Ascending aorta (tissue), 2 donors: ENCODE results near the gene KCTD2. TPM values are rescaled to one million over a fixed set of nuclear protein-coding genes. Genes with fewer than 3 reads are reported as not detected.

Experiments
- DNase-seq, 2 donors: peaks; one replicate each; pipeline ENCODE4 v3.0.0-alpha.2; 2019; ENCODE audit warnings: low spot score in 2 of 2
- H3K27ac ChIP-seq, 2 donors: fragments of 200-600 bp; sonication (generic); one replicate each; pipeline ENCODE4 v1.5.1; 2016 to 2017; ENCODE audit warnings: mild to moderate bottlenecking in 1 of 2
- H3K27me3 ChIP-seq: fragments of 200-600 bp; sonication (generic); one replicate; pipeline ENCODE4 v1.5.1; 2017
- H3K36me3 ChIP-seq, 2 donors: fragments of 200-600 bp; sonication (generic); one replicate each; pipeline ENCODE4 v1.5.1; 2016
- H3K4me1 ChIP-seq, 2 donors: fragments of 200-600 bp; sonication (generic); one replicate each; pipeline ENCODE4 v1.5.1; 2016 to 2017; ENCODE audit warnings: mild to moderate bottlenecking in 1 of 2
- H3K4me3 ChIP-seq, 2 donors: fragments of 200-600 bp; sonication (generic); one replicate each; pipeline ENCODE4 v1.5.1; 2016 to 2017; ENCODE audit warnings: mild to moderate bottlenecking in 1 of 2
- H3K9me3 ChIP-seq, 2 donors: fragments of 200-600 bp; sonication (generic); one replicate each; pipeline ENCODE4 v1.5.1; 2016
- CTCF ChIP-seq, 3 experiments: fragments of 200-600 bp in 2 of 3; fragments of 450-650 bp in 1 of 3; sonication (generic) in 2 of 3; IDR thresholded peaks; one replicate each; pipeline ENCODE4 v1.5.1; 2016 to 2019; ENCODE audit warnings: antibody characterized with exemption in 3 of 3, mild to moderate bottlenecking in 1 of 3, moderate library complexity in 1 of 3
- intact Hi-C: fragments of 100-400 bp; cut with DNase I; formaldehyde crosslinking; loops from one replicate; pipeline ENCODE4 v1.15.1; 2023
- total RNA-seq: library from RNA; depleted of rRNA; stranded (reverse); fragments of >200 nt; gene quantifications from one replicate; pipeline ENCODE4 v1.1.0, GENCODE V29; 2016

KCTD2 gene
- total RNA-seq, 1 donor from 2014 or later = 31.4 TPM

GRCh38 chr17:75008373-75008772, 38.7 kb upstream of the KCTD2 start:
- TF ChIP-seq CTCF (IDR thresholded peaks at IDR 0.05) = no peak
- Histone ChIP-seq H3K9me3 (no peaks in the 10 kb centered on the region), H3K27me3 (no peaks in the 10 kb centered on the region), H3K27ac (no peak overlapping the region), H3K4me1 (peaks cover 0 to 14% of the 10 kb centered on the region in 2 donors), H3K36me3 (peaks cover 19% of the 10 kb centered on the region in 2 donors), H3K4me3 (no peak overlapping the region)
- intact Hi-C loops = no loop called here
- no peak for DNase-seq

GRCh38 chr17:75009139-75009724, 37.8 kb upstream of the KCTD2 start:
- Histone ChIP-seq H3K9me3 (no peaks in the 10 kb centered on the region), H3K4me1 (peaks cover 4 to 18% of the 10 kb centered on the region in 2 donors), H3K4me3 (no peak overlapping the region), H3K27ac (no peak overlapping the region), H3K27me3 (no peaks in the 10 kb centered on the region), H3K36me3 (peaks cover 10 to 11% of the 10 kb centered on the region in 2 donors)
- TF ChIP-seq CTCF (IDR thresholded peaks at IDR 0.05) = no peak
- intact Hi-C loops = no loop called here
- DNase-seq = no peak

- DNase-seq = no peak
- H3K4me3 ChIP-seq = no peak overlapping the region
- TF ChIP-seq CTCF (IDR thresholded peaks at IDR 0.05) = no peak
- no peaks in the 10 kb centered on the region for H3K27me3 ChIP-seq
- intact Hi-C loops = no loop called here
- H3K36me3 ChIP-seq = no peaks in the 10 kb centered on the region
- no peaks in the 10 kb centered on the region for H3K9me3 ChIP-seq
- H3K4me1 ChIP-seq = peaks cover 4 to 18% of the 10 kb centered on the region in 2 donors
- peak overlapping the region in 1 of 2 donors; percentile 83 for H3K27ac ChIP-seq
Observed at GRCh38 chr17:75010683-75011400, 36.2 kb upstream of the KCTD2 start.

GRCh38 chr17:75011401-75012095, 35.5 kb upstream of the KCTD2 start:
- intact Hi-C loops = loop anchor here (1.0 kb wide), 2 partner anchors 21 to 23 kb away; no protein-coding TSS in a partner anchor
- Histone ChIP-seq H3K4me3 (peak overlapping the region; percentile 68 to 88), H3K27ac (peak overlapping the region; percentile 83 to 91)

GRCh38 chr17:75012096-75012345, 35.0 kb upstream of the KCTD2 start:
- no peak for TF ChIP-seq CTCF (IDR thresholded peaks at IDR 0.05)
- DNase-seq = no peak
- H3K4me3 ChIP-seq = peak overlapping the region; percentile 68 to 88
- intact Hi-C loops = loop anchor here (1.0 kb wide), 2 partner anchors 20 to 24 kb away; no protein-coding TSS in a partner anchor
- H3K4me1 ChIP-seq = peaks cover 4 to 18% of the 10 kb centered on the region in 2 donors
- H3K36me3 ChIP-seq = peaks cover 0 to 7% of the 10 kb centered on the region in 2 donors
- no peaks in the 10 kb centered on the region for H3K9me3 ChIP-seq
- H3K27me3 ChIP-seq = no peaks in the 10 kb centered on the region
- H3K27ac ChIP-seq = peak overlapping the region; percentile 83 to 91

More at GRCh38 chr17:75011401-75012095, 35.5 kb upstream of the KCTD2 start:
- H3K4me1 ChIP-seq = peaks cover 4 to 18% of the 10 kb centered on the region in 2 donors
- H3K27me3 ChIP-seq = no peaks in the 10 kb centered on the region
- DNase-seq = peak in 1 of 2 donors; percentile 79
- H3K9me3 ChIP-seq = no peaks in the 10 kb centered on the region
- no peak for TF ChIP-seq CTCF (IDR thresholded peaks at IDR 0.05)
- H3K36me3 ChIP-seq = peaks cover 0 to 2% of the 10 kb centered on the region in 2 donors
